ENCODE results near the gene PLD2. TPM values are rescaled to one million over a fixed set of nuclear protein-coding genes. Genes with fewer than 3 reads are reported as not detected.

Gene PLD2
- total RNA-seq, 1 donor, result 19.9 TPM

- TF ChIP-seq CTCF (IDR thresholded peaks at IDR 0.05; ENCODE audit: extremely low read depth, low read depth, low read length), result no peak
- DNase-seq (ENCODE audit: insufficient read length, low spot score, missing footprints), result no peak
- H3K4me3 ChIP-seq (ENCODE audit: insufficient read depth, low read length), result peak overlapping the region; percentile 81
Observed at GRCh38 chr17:4806456-4806776, 536 bp upstream of the PLD2 start.

GRCh38 chr17:4807605-4808377, 839 bp downstream of the PLD2 start:
- Histone ChIP-seq H2AFZ (ENCODE audit: low read length) (peak overlapping the region; percentile 25), H3K4me3 (ENCODE audit: insufficient read depth, low read length) (peak overlapping the region; percentile 81), H3K4me1 (ENCODE audit: insufficient read depth, low read length) (peaks cover 13% of the 10 kb centered on the region), H3K79me2 (ENCODE audit: insufficient read depth, low read length) (peaks cover 3% of the 10 kb centered on the region), H3K27ac (ENCODE audit: low read depth, low read length) (no peak overlapping the region), H4K20me1 (ENCODE audit: insufficient read depth, low read length) (no peaks in the 10 kb centered on the region), H3K9me3 (ENCODE audit: low read depth, low read length) (no peaks in the 10 kb centered on the region), H3K27me3 (ENCODE audit: insufficient read depth, low read length) (no peaks in the 10 kb centered on the region), H3K36me3 (ENCODE audit: insufficient read depth, low read length) (peaks cover 23% of the 10 kb centered on the region), H3K4me2 (ENCODE audit: insufficient read depth, low read length) (peak overlapping the region; percentile 78)
- DNase-seq (ENCODE audit: insufficient read length, low spot score, missing footprints), result peak; percentile 94
- no peak for TF ChIP-seq CTCF (IDR thresholded peaks at IDR 0.05; ENCODE audit: extremely low read depth, low read depth, low read length)

More at GRCh38 chr17:4806456-4806776, 536 bp upstream of the PLD2 start:
- H3K36me3 ChIP-seq (ENCODE audit: insufficient read depth, low read length), result peaks cover 23% of the 10 kb centered on the region
- no peaks in the 10 kb centered on the region for H3K27me3 ChIP-seq (ENCODE audit: insufficient read depth, low read length)
- peak overlapping the region; percentile 88 for H2AFZ ChIP-seq (ENCODE audit: low read length)
- H4K20me1 ChIP-seq (ENCODE audit: insufficient read depth, low read length), result no peaks in the 10 kb centered on the region
- peak overlapping the region; percentile 93 for H3K4me2 ChIP-seq (ENCODE audit: insufficient read depth, low read length)
- H3K27ac ChIP-seq (ENCODE audit: low read depth, low read length), result no peak overlapping the region
- peaks cover 3% of the 10 kb centered on the region for H3K79me2 ChIP-seq (ENCODE audit: insufficient read depth, low read length)
- no peaks in the 10 kb centered on the region for H3K9me3 ChIP-seq (ENCODE audit: low read depth, low read length)
- peaks cover 13% of the 10 kb centered on the region for H3K4me1 ChIP-seq (ENCODE audit: insufficient read depth, low read length)

- no peaks in the 10 kb centered on the region for H3K9me3 ChIP-seq (ENCODE audit: low read depth, low read length)
- H3K27me3 ChIP-seq (ENCODE audit: insufficient read depth, low read length), result no peaks in the 10 kb centered on the region
- peaks cover 23% of the 10 kb centered on the region for H3K36me3 ChIP-seq (ENCODE audit: insufficient read depth, low read length)
- no peak overlapping the region for H2AFZ ChIP-seq (ENCODE audit: low read length)
- H3K4me1 ChIP-seq (ENCODE audit: insufficient read depth, low read length), result peaks cover 13% of the 10 kb centered on the region
- no peak for TF ChIP-seq CTCF (IDR thresholded peaks at IDR 0.05; ENCODE audit: extremely low read depth, low read depth, low read length)
- no peaks in the 10 kb centered on the region for H4K20me1 ChIP-seq (ENCODE audit: insufficient read depth, low read length)
- no peak overlapping the region for H3K4me3 ChIP-seq (ENCODE audit: insufficient read depth, low read length)
- no peak overlapping the region for H3K27ac ChIP-seq (ENCODE audit: low read depth, low read length)
- H3K79me2 ChIP-seq (ENCODE audit: insufficient read depth, low read length), result peaks cover 3% of the 10 kb centered on the region
- peak; percentile 81 for DNase-seq (ENCODE audit: insufficient read length, low spot score, missing footprints)
- no peak overlapping the region for H3K4me2 ChIP-seq (ENCODE audit: insufficient read depth, low read length)
Observed at GRCh38 chr17:4808378-4808767, 1.4 kb downstream of the PLD2 start.

GRCh38 chr17:4810696-4811290, 3.8 kb downstream of the PLD2 start:
- Histone ChIP-seq H3K27me3 (ENCODE audit: insufficient read depth, low read length) (no peaks in the 10 kb centered on the region), H3K4me1 (ENCODE audit: insufficient read depth, low read length) (peaks cover 13% of the 10 kb centered on the region), H3K27ac (ENCODE audit: low read depth, low read length) (no peak overlapping the region), H4K20me1 (ENCODE audit: insufficient read depth, low read length) (no peaks in the 10 kb centered on the region), H3K9me3 (ENCODE audit: low read depth, low read length) (no peaks in the 10 kb centered on the region), H2AFZ (ENCODE audit: low read length) (no peak overlapping the region), H3K4me3 (ENCODE audit: insufficient read depth, low read length) (no peak overlapping the region), H3K79me2 (ENCODE audit: insufficient read depth, low read length) (peaks cover 3% of the 10 kb centered on the region), H3K36me3 (ENCODE audit: insufficient read depth, low read length) (peaks cover 26% of the 10 kb centered on the region), H3K4me2 (ENCODE audit: insufficient read depth, low read length) (no peak overlapping the region)
- DNase-seq (ENCODE audit: insufficient read length, low spot score, missing footprints), result peak; percentile 49
- no peak for TF ChIP-seq CTCF (IDR thresholded peaks at IDR 0.05; ENCODE audit: extremely low read depth, low read depth, low read length)

Data from osteoblast (primary cell).